Upper lobe of right lung (tissue), 1 donor: ENCODE data around the gene TOM1L2. TPM values are rescaled to one million over a fixed set of nuclear protein-coding genes. Genes with fewer than 3 reads are reported as not detected.

Experiments
- ATAC-seq: fragments of 200-7000 bp; cut with Tn5 transposase; one replicate; pipeline ENCODE4 v1.9.1; 2020; ENCODE audit warnings: mild to moderate bottlenecking, moderate library complexity
- DNase-seq: peaks from one replicate; pipeline ENCODE4 v3.0.0-alpha.2; 2020
- H3K27ac ChIP-seq: fragments of 200-600 bp; one replicate; pipeline ENCODE4 v1.8.0; 2022
- H3K27me3 ChIP-seq: fragments of 200-600 bp; one replicate; pipeline ENCODE4 v1.8.0; 2022; ENCODE audit warnings: mild to moderate bottlenecking
- H3K36me3 ChIP-seq: fragments of 200-600 bp; one replicate; pipeline ENCODE4 v1.8.0; 2022
- H3K4me1 ChIP-seq: fragments of 200-600 bp; one replicate; pipeline ENCODE4 v1.8.0; 2022
- H3K4me3 ChIP-seq: fragments of 200-600 bp; one replicate; pipeline ENCODE4 v1.8.0; 2022; ENCODE audit warnings: mild to moderate bottlenecking
- H3K9me3 ChIP-seq: fragments of 200-600 bp; one replicate; pipeline ENCODE4 v1.8.0; 2022
- intact Hi-C: fragments of 100-400 bp; cut with DNase I; formaldehyde crosslinking; loops from one replicate; pipeline ENCODE4 v1.11.0; 2022
- total RNA-seq: library from RNA; stranded (reverse); fragmentation: NEBNext Ultra II Directional; extraction: Animal tissue kit (Norgen Biotek cat#: 25700); gene quantifications from one replicate; pipeline ENCODE4 v1.2.1, GENCODE V29; 2021
- TF ChIP-seq, protein P1 (sequence below): fragments of 200-600 bp; IDR thresholded peaks from one replicate; pipeline ENCODE4 v1.8.0; 2022; ENCODE audit warnings: antibody characterized with exemption
- donor health status: DM: no; HTN: yes; CAD: no; lungs with severe emphysema.

Gene TOM1L2
- total RNA-seq, 1 donor from 2014 or later, result 76.7 TPM

DNA sequence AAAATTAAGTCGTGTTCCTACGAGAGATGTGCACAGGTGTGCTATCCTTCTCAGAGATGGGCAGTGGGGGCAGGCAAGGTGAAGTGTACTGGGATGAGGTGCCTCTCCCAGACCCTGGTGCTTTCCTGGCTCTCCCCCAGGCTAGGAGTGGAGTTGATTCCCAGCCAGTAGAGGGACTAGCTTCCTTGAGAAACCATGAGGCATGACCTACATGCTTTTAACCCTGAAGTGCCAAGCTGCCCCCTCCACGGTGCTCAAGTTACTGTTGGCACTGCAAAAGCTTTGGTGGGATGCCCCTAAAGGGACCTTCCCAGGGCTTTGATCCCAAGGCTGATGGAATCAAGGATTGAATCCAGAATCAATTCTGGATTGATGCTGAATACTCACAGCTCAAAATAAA is 88.4 kb downstream of the TOM1L2 start:
- Histone ChIP-seq H3K27ac (no peak overlapping the region), H3K4me3 (no peak overlapping the region), H3K4me1 (peaks cover 15% of the 10 kb centered on the region), H3K27me3 (no peaks in the 10 kb centered on the region), H3K9me3 (no peaks in the 10 kb centered on the region), H3K36me3 (peaks cover 48% of the 10 kb centered on the region)
- intact Hi-C loops, result no loop called here
- DNase-seq, result no peak
- no peak for ATAC-seq
- TF ChIP-seq, protein P1, sequence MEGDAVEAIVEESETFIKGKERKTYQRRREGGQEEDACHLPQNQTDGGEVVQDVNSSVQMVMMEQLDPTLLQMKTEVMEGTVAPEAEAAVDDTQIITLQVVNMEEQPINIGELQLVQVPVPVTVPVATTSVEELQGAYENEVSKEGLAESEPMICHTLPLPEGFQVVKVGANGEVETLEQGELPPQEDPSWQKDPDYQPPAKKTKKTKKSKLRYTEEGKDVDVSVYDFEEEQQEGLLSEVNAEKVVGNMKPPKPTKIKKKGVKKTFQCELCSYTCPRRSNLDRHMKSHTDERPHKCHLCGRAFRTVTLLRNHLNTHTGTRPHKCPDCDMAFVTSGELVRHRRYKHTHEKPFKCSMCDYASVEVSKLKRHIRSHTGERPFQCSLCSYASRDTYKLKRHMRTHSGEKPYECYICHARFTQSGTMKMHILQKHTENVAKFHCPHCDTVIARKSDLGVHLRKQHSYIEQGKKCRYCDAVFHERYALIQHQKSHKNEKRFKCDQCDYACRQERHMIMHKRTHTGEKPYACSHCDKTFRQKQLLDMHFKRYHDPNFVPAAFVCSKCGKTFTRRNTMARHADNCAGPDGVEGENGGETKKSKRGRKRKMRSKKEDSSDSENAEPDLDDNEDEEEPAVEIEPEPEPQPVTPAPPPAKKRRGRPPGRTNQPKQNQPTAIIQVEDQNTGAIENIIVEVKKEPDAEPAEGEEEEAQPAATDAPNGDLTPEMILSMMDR, result no peak

DNA sequence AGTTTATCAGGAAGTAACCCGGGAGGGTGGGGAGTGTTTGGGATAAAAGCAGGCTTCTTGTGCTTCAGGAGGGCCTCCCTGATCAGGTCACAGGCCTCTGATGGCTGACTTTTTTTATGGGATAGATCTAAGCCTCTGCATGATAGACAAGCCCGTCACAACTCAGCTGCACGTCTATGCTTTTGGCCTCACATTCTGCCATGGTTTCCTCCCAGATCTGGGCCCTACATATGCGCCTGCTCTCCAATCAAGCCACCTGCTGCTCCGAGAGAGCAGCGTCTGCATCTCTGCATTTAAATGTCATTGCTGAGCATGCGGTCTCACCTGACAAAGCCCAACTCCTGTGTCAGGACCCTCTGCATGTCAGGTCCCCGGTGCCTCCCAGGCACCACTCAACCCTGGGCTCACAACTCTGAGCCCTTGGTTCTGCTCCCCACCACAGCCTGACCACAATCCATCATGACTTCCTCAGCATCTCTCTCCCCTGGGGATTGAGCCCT is 90.1 kb downstream of the TOM1L2 start:
- intact Hi-C loops, result no loop called here
- no peak for ATAC-seq

DNA sequence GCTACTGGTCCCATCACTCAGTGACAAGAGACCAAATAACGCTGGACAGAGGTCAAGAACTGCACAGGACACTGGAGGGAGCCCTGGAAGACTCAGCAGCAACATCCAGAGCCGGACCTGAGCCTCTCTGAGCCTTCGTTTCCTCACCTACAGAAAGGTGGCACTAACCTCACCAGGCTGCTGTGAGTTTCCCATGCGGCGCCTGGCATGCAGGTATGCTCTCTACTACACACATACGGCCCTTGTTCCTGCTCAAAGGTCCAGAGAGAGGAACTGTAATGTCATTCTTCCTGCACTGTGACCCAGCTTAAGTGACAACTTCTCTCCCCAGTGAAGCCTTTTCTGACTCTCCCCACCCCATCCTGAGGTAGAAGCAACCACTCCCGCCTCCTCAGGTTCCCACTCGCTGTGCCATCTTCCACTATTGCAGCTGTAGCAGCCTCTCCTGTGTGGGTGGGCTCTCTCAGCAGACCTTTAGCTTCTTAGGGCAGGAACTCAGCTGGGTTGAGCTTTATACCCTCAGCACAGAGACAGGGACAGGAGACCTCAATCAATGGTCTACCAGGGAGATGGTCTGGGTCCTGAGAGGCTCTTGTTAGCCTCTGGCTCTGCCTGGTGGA is 91.5 kb downstream of the TOM1L2 start:
- Histone ChIP-seq H3K9me3 (no peaks in the 10 kb centered on the region), H3K4me3 (no peak overlapping the region), H3K4me1 (peaks cover 44% of the 10 kb centered on the region), H3K27me3 (no peaks in the 10 kb centered on the region), H3K36me3 (peaks cover 58% of the 10 kb centered on the region), H3K27ac (no peak overlapping the region)
- TF ChIP-seq, protein P1, result no peak
- intact Hi-C loops, result no loop called here
- no peak for ATAC-seq
- DNase-seq, result no peak

More for the DNA sequence above, 90.1 kb downstream of the TOM1L2 start:
- TF ChIP-seq, protein P1, result no peak
- H3K4me3 ChIP-seq, result no peak overlapping the region
- H3K9me3 ChIP-seq, result no peaks in the 10 kb centered on the region
- no peak overlapping the region for H3K27ac ChIP-seq
- H3K36me3 ChIP-seq, result peaks cover 51% of the 10 kb centered on the region
- no peaks in the 10 kb centered on the region for H3K27me3 ChIP-seq
- H3K4me1 ChIP-seq, result peaks cover 30% of the 10 kb centered on the region
- no peak for DNase-seq

DNA sequence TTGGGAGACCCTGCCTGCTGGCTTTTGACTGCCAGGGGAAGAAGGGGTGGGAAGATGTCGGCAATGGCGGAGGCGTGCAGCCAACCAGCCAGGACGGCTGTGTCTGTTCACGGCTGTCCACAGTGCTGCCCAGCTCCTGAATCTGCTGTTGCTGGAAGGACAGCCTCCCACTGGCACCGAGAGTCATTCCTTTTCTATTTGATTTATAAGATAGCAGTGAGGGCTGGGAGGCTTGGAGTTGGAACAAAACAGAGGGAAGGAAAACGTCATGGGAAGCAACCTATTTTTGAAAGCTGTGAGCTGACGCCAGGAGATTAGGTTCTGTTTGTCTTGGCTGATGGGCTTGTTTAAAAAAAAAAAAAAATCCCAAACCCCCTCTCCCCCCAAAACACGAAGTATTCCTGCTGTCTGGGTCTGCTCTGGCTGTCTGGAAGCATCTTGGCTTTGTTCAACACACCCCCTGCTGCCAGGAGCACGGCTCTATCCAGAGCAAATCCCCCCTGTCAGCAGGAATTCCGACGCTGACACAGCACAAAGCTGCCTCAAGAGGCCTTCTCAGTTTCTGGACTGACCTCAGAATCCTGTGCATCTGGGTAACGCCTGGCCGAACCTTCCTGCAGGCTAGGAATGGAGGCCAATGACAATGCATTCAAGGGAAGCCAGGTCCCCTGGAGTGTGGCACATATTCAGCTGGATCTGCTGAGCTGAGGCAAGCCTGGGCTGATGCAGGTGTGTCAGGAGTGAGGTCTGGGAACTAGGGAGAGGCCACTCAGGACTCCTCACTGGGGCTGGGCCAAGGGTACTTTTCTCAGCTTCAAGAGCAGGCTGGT is 94.5 kb downstream of the TOM1L2 start:
- DNase-seq (peak; percentile 83), ATAC-seq (peak; percentile 80)
- TF ChIP-seq, protein P1, result peak; percentile 4
- intact Hi-C loops, result no loop called here
- Histone ChIP-seq H3K36me3 (peaks cover 43% of the 10 kb centered on the region), H3K27me3 (no peaks in the 10 kb centered on the region), H3K27ac (peak overlapping the region; percentile 80), H3K4me3 (no peak overlapping the region), H3K4me1 (peaks cover 44% of the 10 kb centered on the region), H3K9me3 (no peaks in the 10 kb centered on the region)

DNA sequence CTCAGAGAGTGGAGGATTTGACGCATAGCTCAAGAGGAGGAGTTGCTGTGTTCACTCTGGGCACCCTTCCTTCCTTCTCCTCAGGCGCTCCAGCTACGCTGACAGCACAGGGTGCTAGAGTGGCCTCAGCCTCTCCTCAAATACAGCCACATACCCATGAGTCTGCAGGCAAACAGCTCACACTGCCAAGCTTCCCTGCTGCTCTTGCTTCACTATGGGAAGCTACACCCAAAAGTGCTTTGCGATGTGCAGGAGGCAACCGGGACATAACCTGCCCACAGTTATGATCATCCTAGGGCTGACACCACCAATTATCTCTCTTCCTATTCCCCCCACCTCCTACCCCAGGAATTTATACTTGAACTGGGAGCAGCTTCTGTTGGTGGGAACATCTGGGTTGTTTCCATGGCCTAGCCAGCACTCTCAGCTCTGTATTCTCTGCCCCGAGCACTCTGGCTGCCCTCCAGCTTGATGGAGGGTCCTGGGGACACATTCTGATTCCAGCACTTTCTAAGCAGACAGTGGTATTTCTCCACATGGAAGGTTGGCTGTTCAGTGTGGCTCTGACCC is 95.2 kb downstream of the TOM1L2 start:
- DNase-seq, result no peak
- no peaks in the 10 kb centered on the region for H3K9me3 ChIP-seq
- H3K36me3 ChIP-seq, result peaks cover 36% of the 10 kb centered on the region
- no peak overlapping the region for H3K4me3 ChIP-seq
- intact Hi-C loops, result no loop called here
- peaks cover 44% of the 10 kb centered on the region for H3K4me1 ChIP-seq
- TF ChIP-seq, protein P1, result no peak
- peak overlapping the region; percentile 80 for H3K27ac ChIP-seq
- peak; percentile 78 for ATAC-seq
- H3K27me3 ChIP-seq, result no peaks in the 10 kb centered on the region
